T47D (cell line): ENCODE measurements around the gene HOXB5.

Experiments used
- DNase-seq, 2 experiments: peaks; one replicate each; pipeline versions ENCODE4 v3.0.0 to v3.0.0-alpha.2; 2011 to 2012; ENCODE audit warnings: low read depth in 1 of 2, low spot score in 1 of 2
- JUND ChIP-seq: IDR thresholded peaks from 2 replicates; pipeline ENCODE4 v1.6.1; 2012; ENCODE audit warnings: low read depth
- in situ Hi-C: cut with HindIII; loops from 2 replicates; pipeline ENCODE4 v1.10.0; 2016; ENCODE audit warnings: low sequenced_read_pairs, low pct_unique_long_range_greater_than_20kb

HOXB5 gene

GRCh38 chr17:48574505-48575065, 19.0 kb downstream of the HOXB5 start:
- no peak for DNase-seq
- TF ChIP-seq JUND = no peak
- in situ Hi-C loops = no loop called here

GRCh38 chr17:48571826-48572417, 21.7 kb downstream of the HOXB5 start:
- DNase-seq = no peak
- in situ Hi-C loops = no loop called here
- TF ChIP-seq JUND = no peak

GRCh38 chr17:48571024-48571818, 22.4 kb downstream of the HOXB5 start:
- no peak for DNase-seq
- in situ Hi-C loops = no loop called here
- no peak for TF ChIP-seq JUND

- no peak for TF ChIP-seq JUND
- DNase-seq = no peak
- in situ Hi-C loops = no loop called here
Observed at GRCh38 chr17:48570325-48571023, 23.1 kb downstream of the HOXB5 start.

- in situ Hi-C loops = no loop called here
- DNase-seq = no peak
- no peak for TF ChIP-seq JUND
Observed at GRCh38 chr17:48569674-48570324, 23.8 kb downstream of the HOXB5 start.

GRCh38 chr17:48569240-48569582, 24.4 kb downstream of the HOXB5 start:
- TF ChIP-seq JUND = no peak
- DNase-seq = no peak
- in situ Hi-C loops = no loop called here

DNA sequence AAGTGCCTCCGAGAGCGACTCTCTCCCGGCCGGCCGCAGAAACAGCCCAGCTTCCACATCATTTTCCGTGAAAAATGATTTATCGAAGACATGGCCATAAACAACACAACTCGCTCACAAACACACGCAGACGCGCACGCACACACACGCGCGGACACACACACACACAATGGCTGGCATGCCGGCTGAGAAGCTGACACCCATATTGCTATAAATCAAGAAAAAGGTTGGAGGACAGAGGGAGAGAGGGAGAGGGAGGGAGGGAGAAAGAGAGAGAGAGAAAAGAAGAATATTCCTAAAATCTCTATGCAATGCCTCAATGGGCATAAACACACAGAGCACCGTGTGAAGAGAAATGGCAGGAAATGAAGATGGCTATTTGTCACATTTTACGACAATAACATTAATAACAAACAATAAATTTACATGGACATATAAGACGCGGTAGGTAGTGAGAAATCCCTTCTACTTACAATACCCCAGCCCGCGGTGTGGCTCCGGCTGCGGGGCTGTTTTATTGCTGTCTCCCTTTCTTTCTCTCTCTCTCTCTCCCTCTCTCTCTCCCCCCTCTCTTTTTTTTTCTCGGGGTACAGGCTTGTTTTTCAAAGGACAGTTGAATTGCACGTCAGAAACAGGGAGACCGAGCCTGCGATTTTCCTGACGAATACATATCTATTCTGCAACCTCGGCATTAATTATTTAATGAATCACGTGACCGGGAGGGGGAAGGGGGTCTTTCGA, 24.9 kb downstream of the HOXB5 start:
- no peak for DNase-seq
- in situ Hi-C loops = no loop called here

GRCh38 chr17:48567646-48568354, 25.8 kb downstream of the HOXB5 start:
- TF ChIP-seq JUND = no peak
- in situ Hi-C loops = no loop called here
- no peak for DNase-seq

More for the DNA sequence above, 24.9 kb downstream of the HOXB5 start:
- TF ChIP-seq JUND = no peak

GRCh38 chr17:48567209-48567608, 26.4 kb downstream of the HOXB5 start:
- in situ Hi-C loops = no loop called here
- TF ChIP-seq JUND = no peak
- no peak for DNase-seq

GRCh38 chr17:48566717-48567116, 26.9 kb downstream of the HOXB5 start:
- TF ChIP-seq JUND = no peak
- DNase-seq = no peak
- in situ Hi-C loops = no loop called here

DNA sequence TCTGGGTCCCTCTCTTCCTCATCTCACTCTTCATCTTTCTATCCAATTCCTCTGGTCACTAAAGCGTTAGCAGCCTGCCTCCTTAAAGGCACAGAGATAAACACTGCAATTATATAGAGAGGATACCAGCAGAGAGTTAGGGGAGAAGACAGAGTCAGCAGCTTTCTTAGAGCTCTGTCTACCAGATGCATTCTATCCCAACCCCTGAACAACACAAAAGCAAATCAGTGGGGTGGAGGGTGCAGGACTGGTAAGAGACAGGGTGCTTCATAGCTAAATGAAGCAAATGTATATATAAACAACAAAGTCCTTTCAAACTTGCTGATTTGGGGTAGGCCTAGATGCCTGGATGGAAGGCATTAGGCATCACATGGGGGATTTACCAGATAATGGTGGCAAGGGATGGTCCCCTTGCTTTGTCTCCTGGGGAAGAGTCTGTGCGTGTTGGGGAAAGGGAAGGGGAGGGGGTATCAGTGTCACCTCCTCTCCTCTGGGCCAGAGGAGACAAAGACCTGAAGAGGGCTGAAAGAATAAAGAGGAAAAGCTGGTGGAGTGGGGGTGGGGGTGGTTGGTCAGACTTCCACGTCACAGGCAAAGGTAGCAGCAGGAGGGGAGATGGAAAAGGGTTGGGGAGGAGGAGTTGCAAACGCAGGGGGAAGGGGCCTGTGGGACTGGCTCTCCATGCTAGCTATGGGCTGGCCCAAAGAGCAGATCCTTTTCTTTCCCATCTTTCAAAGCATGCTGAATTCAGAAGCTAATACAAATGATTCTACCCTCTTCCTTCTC, 27.5 kb downstream of the HOXB5 start:
- no peak for TF ChIP-seq JUND
- in situ Hi-C loops = no loop called here
- no peak for DNase-seq
